Stimulated activated naive CD8-positive, alpha-beta T cell treated with anti-CD3 and anti-CD28 coated beads, Interleukin-15, amount 100 ng/mL, for 72 hours (primary cell): ENCODE results near the gene CHST8.
A peak's percentile ranks its signal among the peaks of the same experiment; 100 is the strongest.

ENCODE experiments used
- ATAC-seq: fragments of 150-1000 bp; cut with Tn5 transposase; 2 replicates; pipeline ENCODE4 v1.10.0; 2021; ENCODE audit warnings: mild to moderate bottlenecking, moderate library complexity
- DNase-seq, 2 donors: peaks; one replicate each; pipeline ENCODE4 v3.0.0; 2021 to 2022
- H3K27ac Mint-ChIP-seq, 2 donors: one replicate each; pipeline ENCODE4 v1.8.0; 2022; ENCODE audit warnings: mild to moderate bottlenecking in 2 of 2, mixed read lengths in 2 of 2, moderate library complexity in 2 of 2
- H3K27me3 Mint-ChIP-seq: one replicate; pipeline ENCODE4 v1.8.0; 2022; ENCODE audit warnings: mixed read lengths
- H3K4me1 Mint-ChIP-seq: one replicate; pipeline ENCODE4 v1.8.0; 2022; ENCODE audit warnings: mild to moderate bottlenecking, mixed read lengths
- H3K4me3 Mint-ChIP-seq, 2 donors: one replicate each; pipeline ENCODE4 v1.8.0; 2022; ENCODE audit warnings: mild to moderate bottlenecking in 2 of 2, mixed read lengths in 2 of 2, moderate library complexity in 1 of 2
- H3K9me3 Mint-ChIP-seq, 2 donors: one replicate each; pipeline ENCODE4 v1.8.0; 2022; ENCODE audit warnings: mixed read lengths in 2 of 2

CHST8 gene

GRCh38 chr19:33670398-33670797 lies 48.6 kb downstream of the CHST8 start:
- Mint-ChIP-seq H3K9me3 (no peaks in the 10 kb centered on the region), H3K4me3 (no peak overlapping the region), H3K27ac (no peak overlapping the region), H3K4me1 (no peaks in the 10 kb centered on the region), H3K27me3 (peaks cover 27% of the 10 kb centered on the region)
- DNase-seq (no peak), ATAC-seq (no peak)

- peaks cover 27% of the 10 kb centered on the region for H3K27me3 Mint-ChIP-seq
- no peak overlapping the region for H3K4me3 Mint-ChIP-seq
- ATAC-seq: no peak
- peak overlapping the region in 1 of 2 donors; percentile 42 for H3K27ac Mint-ChIP-seq
- no peak for DNase-seq
- no peaks in the 10 kb centered on the region for H3K4me1 Mint-ChIP-seq
- no peaks in the 10 kb centered on the region for H3K9me3 Mint-ChIP-seq
Measured at GRCh38 chr19:33671211-33671610, 49.5 kb downstream of the CHST8 start.

- H3K9me3 Mint-ChIP-seq: no peaks in the 10 kb centered on the region
- no peaks in the 10 kb centered on the region for H3K4me1 Mint-ChIP-seq
- peaks cover 15% of the 10 kb centered on the region for H3K27me3 Mint-ChIP-seq
- ATAC-seq (no peak), DNase-seq (no peak)
- no peak overlapping the region for H3K4me3 Mint-ChIP-seq
- H3K27ac Mint-ChIP-seq: no peak overlapping the region
Measured at GRCh38 chr19:33673258-33673875, 51.6 kb downstream of the CHST8 start.

GRCh38 chr19:33673996-33674625 lies 52.4 kb downstream of the CHST8 start:
- ATAC-seq (no peak), DNase-seq (no peak)
- Mint-ChIP-seq H3K27ac (no peak overlapping the region), H3K9me3 (no peaks in the 10 kb centered on the region), H3K4me1 (no peaks in the 10 kb centered on the region), H3K4me3 (no peak overlapping the region), H3K27me3 (peaks cover 15% of the 10 kb centered on the region)

GRCh38 chr19:33674626-33675367 lies 53.0 kb downstream of the CHST8 start:
- DNase-seq: no peak
- no peak for ATAC-seq
- Mint-ChIP-seq H3K27me3 (peaks cover 15% of the 10 kb centered on the region), H3K4me1 (no peaks in the 10 kb centered on the region), H3K4me3 (no peak overlapping the region), H3K27ac (no peak overlapping the region), H3K9me3 (no peaks in the 10 kb centered on the region)

GRCh38 chr19:33675501-33676124 lies 53.9 kb downstream of the CHST8 start:
- H3K27me3 Mint-ChIP-seq: peaks cover 15% of the 10 kb centered on the region
- ATAC-seq: no peak
- no peak for DNase-seq

GRCh38 chr19:33676999-33677665 lies 55.4 kb downstream of the CHST8 start:
- H3K27me3 Mint-ChIP-seq: peaks cover 15% of the 10 kb centered on the region
- no peaks in the 10 kb centered on the region for H3K4me1 Mint-ChIP-seq
- H3K9me3 Mint-ChIP-seq: no peaks in the 10 kb centered on the region
- DNase-seq (no peak), ATAC-seq (no peak)
- H3K4me3 Mint-ChIP-seq: no peak overlapping the region
- no peak overlapping the region for H3K27ac Mint-ChIP-seq

More at GRCh38 chr19:33675501-33676124, 53.9 kb downstream of the CHST8 start:
- H3K27ac Mint-ChIP-seq: no peak overlapping the region
- H3K4me1 Mint-ChIP-seq: no peaks in the 10 kb centered on the region
- H3K4me3 Mint-ChIP-seq: no peak overlapping the region
- H3K9me3 Mint-ChIP-seq: no peaks in the 10 kb centered on the region

GRCh38 chr19:33677745-33678426 lies 56.1 kb downstream of the CHST8 start:
- Mint-ChIP-seq H3K27ac (no peak overlapping the region), H3K27me3 (peaks cover 16% of the 10 kb centered on the region), H3K4me3 (no peak overlapping the region), H3K4me1 (no peaks in the 10 kb centered on the region), H3K9me3 (no peaks in the 10 kb centered on the region)
- no peak for ATAC-seq
- DNase-seq: no peak

- H3K4me1 Mint-ChIP-seq: no peaks in the 10 kb centered on the region
- no peak for ATAC-seq
- no peak overlapping the region for H3K4me3 Mint-ChIP-seq
- no peak overlapping the region for H3K27ac Mint-ChIP-seq
- no peak for DNase-seq
- no peaks in the 10 kb centered on the region for H3K9me3 Mint-ChIP-seq
- H3K27me3 Mint-ChIP-seq: peaks cover 27% of the 10 kb centered on the region
Measured at GRCh38 chr19:33678796-33679585, 57.2 kb downstream of the CHST8 start.

GRCh38 chr19:33679696-33680095 lies 57.9 kb downstream of the CHST8 start:
- Mint-ChIP-seq H3K27me3 (peaks cover 29% of the 10 kb centered on the region), H3K27ac (no peak overlapping the region), H3K4me1 (no peaks in the 10 kb centered on the region), H3K4me3 (no peak overlapping the region), H3K9me3 (no peaks in the 10 kb centered on the region)
- DNase-seq (no peak), ATAC-seq (no peak)

- ATAC-seq: no peak
- Mint-ChIP-seq H3K4me3 (no peak overlapping the region), H3K4me1 (no peaks in the 10 kb centered on the region), H3K27ac (no peak overlapping the region), H3K9me3 (no peaks in the 10 kb centered on the region), H3K27me3 (peaks cover 40% of the 10 kb centered on the region)
- no peak for DNase-seq
Measured at GRCh38 chr19:33681081-33681680, 59.4 kb downstream of the CHST8 start.

- no peak for DNase-seq
- no peak overlapping the region for H3K27ac Mint-ChIP-seq
- no peak for ATAC-seq
- H3K4me3 Mint-ChIP-seq: no peak overlapping the region
- H3K4me1 Mint-ChIP-seq: no peaks in the 10 kb centered on the region
- H3K9me3 Mint-ChIP-seq: no peaks in the 10 kb centered on the region
- H3K27me3 Mint-ChIP-seq: peaks cover 52% of the 10 kb centered on the region
Measured at GRCh38 chr19:33683881-33684537, 62.3 kb downstream of the CHST8 start.

GRCh38 chr19:33684538-33685232 lies 62.9 kb downstream of the CHST8 start:
- no peaks in the 10 kb centered on the region for H3K4me1 Mint-ChIP-seq

More at GRCh38 chr19:33684538-33685232, 62.9 kb downstream of the CHST8 start:
- DNase-seq (no peak), ATAC-seq (no peak)
- Mint-ChIP-seq H3K27ac (no peak overlapping the region), H3K27me3 (peaks cover 52% of the 10 kb centered on the region), H3K4me3 (no peak overlapping the region), H3K9me3 (no peaks in the 10 kb centered on the region)
